HG03342 (cell line): ENCODE data around the gene NSD1.

Source experiments
- ATAC-seq: cut with Tn5 transposase; IDR thresholded peaks from one replicate; pipeline ENCODE4 v1.9.1; 2021; ENCODE audit warnings: mild to moderate bottlenecking, moderate library complexity; ENCODE audit not compliant: unreplicated experiment

NSD1 gene

GRCh38 chr5:177269976-177270375 is 136.4 kb downstream of the NSD1 start:
- no peak for ATAC-seq

- ATAC-seq = no peak
Measured at GRCh38 chr5:177270653-177271052, 137.1 kb downstream of the NSD1 start.

- no peak for ATAC-seq
Measured at GRCh38 chr5:177271113-177271512, 137.5 kb downstream of the NSD1 start.

GRCh38 chr5:177275883-177276282 is 142.3 kb downstream of the NSD1 start:
- ATAC-seq = no peak

GRCh38 chr5:177276886-177277285 is 143.3 kb downstream of the NSD1 start:
- ATAC-seq = no peak

GRCh38 chr5:177288191-177288590 is 154.6 kb downstream of the NSD1 start:
- no peak for ATAC-seq

GRCh38 chr5:177290816-177291596 is 157.4 kb downstream of the NSD1 start:
- no peak for ATAC-seq

GRCh38 chr5:177291735-177292134 is 158.2 kb downstream of the NSD1 start:
- ATAC-seq = no peak

- ATAC-seq = no peak
Measured at GRCh38 chr5:177293819-177294581, 160.4 kb downstream of the NSD1 start.

- no peak for ATAC-seq
Measured at GRCh38 chr5:177294632-177295031, 161.1 kb downstream of the NSD1 start.

GRCh38 chr5:177295924-177296323 is 162.4 kb downstream of the NSD1 start:
- no peak for ATAC-seq

GRCh38 chr5:177296581-177296980 is 163.0 kb downstream of the NSD1 start:
- ATAC-seq = no peak

GRCh38 chr5:177297922-177298321 is 164.3 kb downstream of the NSD1 start:
- ATAC-seq = no peak

GRCh38 chr5:177299697-177300096 is 166.1 kb downstream of the NSD1 start:
- no peak for ATAC-seq

- peak; percentile 41 for ATAC-seq
Measured at GRCh38 chr5:177300236-177300880, 166.8 kb downstream of the NSD1 start.

GRCh38 chr5:177300951-177301350 is 167.4 kb downstream of the NSD1 start:
- no peak for ATAC-seq

- ATAC-seq = no peak
Measured at GRCh38 chr5:177301503-177302165, 168.1 kb downstream of the NSD1 start.

GRCh38 chr5:177302354-177303110 is 169.0 kb downstream of the NSD1 start:
- no peak for ATAC-seq

GRCh38 chr5:177303121-177303924 is 169.8 kb downstream of the NSD1 start, which contains the start of the genes PRELID1 and RAB24:
TSS of gene PRELID1 (plus strand) at chr5:177303799. CDS start at chr5:177303986, 187 bp downstream.
TSS of gene RAB24 (minus strand) at chr5:177303719. CDS start at chr5:177303288, 431 bp downstream.
- peak; percentile 54 for ATAC-seq
